Gastroesophageal sphincter (tissue), 4 donors: ENCODE results near the gene TTC9B. TPM values are rescaled to one million over a fixed set of nuclear protein-coding genes. Genes with fewer than 3 reads are reported as not detected.

Source experiments
- ATAC-seq: fragments of 150-250 bp; one replicate; pipeline ENCODE4 v1.9.1; 2016; ENCODE audit warnings: mild to moderate bottlenecking, moderate library complexity
- H3K27ac ChIP-seq, 4 donors: fragments of 200-600 bp; sonication (generic) in 3 of 4; 1 replicate in 3 of 4; 2 replicates in 1 of 4; pipeline ENCODE4 v1.5.1; 2016 to 2019
- H3K27me3 ChIP-seq: fragments of 200-600 bp; sonication (generic); one replicate; pipeline ENCODE4 v1.5.1; 2019
- H3K36me3 ChIP-seq, 2 donors: fragments of 200-600 bp; sonication (generic); one replicate each; pipeline ENCODE4 v1.5.1; 2019; ENCODE audit warnings: control low read depth in 1 of 2
- H3K4me1 ChIP-seq, 3 donors: fragments of 200-600 bp; sonication (generic); 1 replicate in 2 of 3; 2 replicates in 1 of 3; pipeline ENCODE4 v1.5.1; 2016 to 2019; ENCODE audit warnings: control low read depth in 2 of 3
- H3K4me3 ChIP-seq, 2 donors: fragments of 200-600 bp; sonication (generic); one replicate each; pipeline ENCODE4 v1.5.1; 2019; ENCODE audit warnings: mild to moderate bottlenecking in 1 of 2, moderate library complexity in 1 of 2
- H3K9me3 ChIP-seq, 3 donors: fragments of 200-600 bp; sonication (generic); one replicate each; pipeline ENCODE4 v1.5.1; 2017 to 2019; ENCODE audit warnings: control low read depth in 2 of 3
- EP300 ChIP-seq: sonication (generic); formaldehyde crosslinking; IDR thresholded peaks from one replicate; pipeline ENCODE4 v1.6.1; 2017; ENCODE audit warnings: antibody characterized with exemption, mild to moderate bottlenecking
- POLR2A ChIP-seq, 2 donors: fragments of 450-650 bp; IDR thresholded peaks; one replicate each; pipeline ENCODE4 v1.6.1; 2017; ENCODE audit warnings: antibody characterized with exemption in 2 of 2, mild to moderate bottlenecking in 2 of 2, moderate library complexity in 1 of 2
- POLR2AphosphoS5 ChIP-seq: sonication (generic); formaldehyde crosslinking; IDR thresholded peaks from one replicate; pipeline ENCODE4 v1.6.1; 2017; ENCODE audit warnings: antibody characterized with exemption
- WGBS, 2 donors: methylation state at CpG; one replicate each; pipeline ENCODE4 v1.1.5; 2018; ENCODE audit warnings: low coverage in 1 of 2; 5-methylcytosine and 5-hydroxymethylcytosine counted together
- total RNA-seq, 4 donors: library from RNA; depleted of rRNA; stranded (reverse); fragments of >200 nt; gene quantifications; one replicate each; pipeline ENCODE4 v1.1.0, GENCODE V29; 2016
- TF ChIP-seq, protein P1 (sequence below), 4 experiments: fragments of 200-600 bp in 2 of 4; fragments of 450-650 bp in 2 of 4; sonication (generic) in 1 of 4; IDR thresholded peaks; one replicate each; pipeline ENCODE4 v1.5.1; 2017 to 2019; ENCODE audit warnings: antibody characterized with exemption in 4 of 4, mild to moderate bottlenecking in 2 of 4, moderate library complexity in 2 of 4

TTC9B gene
- total RNA-seq, 4 donors from 2014 or later, result not detected

DNA sequence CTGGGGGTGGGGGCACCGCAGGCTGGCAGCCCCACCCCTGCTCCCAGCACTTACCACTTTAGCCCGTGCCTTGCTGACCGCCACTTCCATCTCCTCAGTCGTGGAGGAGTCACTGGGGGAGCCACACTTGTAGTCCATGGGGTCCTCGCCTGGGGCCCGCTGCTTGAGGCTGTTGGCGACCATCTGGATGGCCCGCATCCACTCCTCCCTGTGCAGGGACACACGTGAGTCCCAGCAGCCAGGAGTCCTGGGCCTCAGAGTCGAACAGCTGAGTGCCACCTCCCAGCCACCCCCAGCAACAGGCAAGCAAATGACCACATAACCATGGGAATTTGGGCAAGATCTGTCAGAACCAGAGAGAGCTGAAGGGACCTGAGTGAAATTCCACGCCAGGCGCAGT is 24.3 kb upstream of the TTC9B start:
- Histone ChIP-seq H3K27me3 (no peaks in the 10 kb centered on the region), H3K36me3 (peaks cover 0 to 57% of the 10 kb centered on the region in 2 donors), H3K9me3 (no peaks in the 10 kb centered on the region), H3K4me3 (no peak overlapping the region), H3K4me1 (peaks cover 0 to 54% (median 21%) of the 10 kb centered on the region in 3 donors), H3K27ac (peak overlapping the region in 3 of 4 donors; percentile 55 to 63 (median 62))
- 100% methylated on average over 2 of the region's 12 CpGs; no CpG with 5 or more reads in 1 of the 2 donors for WGBS, 2 donors
- ATAC-seq, result no peak
- TF ChIP-seq POLR2AphosphoS5, result no peak
- TF ChIP-seq EP300, result no peak
- TF ChIP-seq, protein P1, sequence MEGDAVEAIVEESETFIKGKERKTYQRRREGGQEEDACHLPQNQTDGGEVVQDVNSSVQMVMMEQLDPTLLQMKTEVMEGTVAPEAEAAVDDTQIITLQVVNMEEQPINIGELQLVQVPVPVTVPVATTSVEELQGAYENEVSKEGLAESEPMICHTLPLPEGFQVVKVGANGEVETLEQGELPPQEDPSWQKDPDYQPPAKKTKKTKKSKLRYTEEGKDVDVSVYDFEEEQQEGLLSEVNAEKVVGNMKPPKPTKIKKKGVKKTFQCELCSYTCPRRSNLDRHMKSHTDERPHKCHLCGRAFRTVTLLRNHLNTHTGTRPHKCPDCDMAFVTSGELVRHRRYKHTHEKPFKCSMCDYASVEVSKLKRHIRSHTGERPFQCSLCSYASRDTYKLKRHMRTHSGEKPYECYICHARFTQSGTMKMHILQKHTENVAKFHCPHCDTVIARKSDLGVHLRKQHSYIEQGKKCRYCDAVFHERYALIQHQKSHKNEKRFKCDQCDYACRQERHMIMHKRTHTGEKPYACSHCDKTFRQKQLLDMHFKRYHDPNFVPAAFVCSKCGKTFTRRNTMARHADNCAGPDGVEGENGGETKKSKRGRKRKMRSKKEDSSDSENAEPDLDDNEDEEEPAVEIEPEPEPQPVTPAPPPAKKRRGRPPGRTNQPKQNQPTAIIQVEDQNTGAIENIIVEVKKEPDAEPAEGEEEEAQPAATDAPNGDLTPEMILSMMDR (IDR thresholded peaks at IDR 0.05), result no peak

DNA sequence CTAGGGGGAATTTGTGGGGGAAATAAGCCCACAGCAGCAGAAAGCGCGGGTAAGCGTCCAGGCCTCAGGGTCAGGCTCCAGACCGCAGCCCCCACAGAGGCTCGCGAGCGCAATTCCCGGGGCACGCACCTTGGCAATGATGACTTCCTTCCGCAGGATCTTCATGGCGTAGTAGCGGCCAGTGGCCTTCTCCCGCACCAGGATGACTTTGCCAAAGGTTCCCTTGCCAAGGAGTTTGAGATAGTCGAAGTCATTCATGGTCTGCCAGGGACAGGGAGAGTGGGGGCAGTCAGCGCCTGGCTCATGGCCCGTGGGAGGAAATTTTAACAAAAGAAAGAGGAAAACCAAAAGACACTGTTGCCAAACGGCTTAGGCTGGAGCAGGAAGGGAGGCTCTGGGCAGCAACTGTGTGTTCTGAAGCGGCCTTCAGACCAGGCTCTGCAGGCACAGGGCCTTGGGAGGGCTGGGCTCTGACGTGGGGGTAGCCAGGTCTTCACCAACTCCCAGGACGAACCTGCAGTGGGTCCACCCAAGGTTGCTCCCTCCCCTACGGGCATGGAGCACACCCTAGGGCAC is 23.7 kb upstream of the TTC9B start:
- WGBS, 2 donors, result 60% methylated on average over 5 of the region's 21 CpGs; no CpG with 5 or more reads in 1 of the 2 donors
- H3K9me3 ChIP-seq, result no peaks in the 10 kb centered on the region
- peaks cover 0 to 61% of the 10 kb centered on the region in 2 donors for H3K36me3 ChIP-seq
- TF ChIP-seq, protein P1 (IDR thresholded peaks at IDR 0.05), result no peak
- peak; percentile 33 for TF ChIP-seq POLR2AphosphoS5
- H3K27me3 ChIP-seq, result no peaks in the 10 kb centered on the region
- H3K27ac ChIP-seq, result peak overlapping the region in 3 of 4 donors; percentile 55 to 63 (median 62)
- H3K4me3 ChIP-seq, result no peak overlapping the region
- peaks cover 0 to 52% (median 21%) of the 10 kb centered on the region in 3 donors for H3K4me1 ChIP-seq
- peak; percentile 72 for ATAC-seq

DNA sequence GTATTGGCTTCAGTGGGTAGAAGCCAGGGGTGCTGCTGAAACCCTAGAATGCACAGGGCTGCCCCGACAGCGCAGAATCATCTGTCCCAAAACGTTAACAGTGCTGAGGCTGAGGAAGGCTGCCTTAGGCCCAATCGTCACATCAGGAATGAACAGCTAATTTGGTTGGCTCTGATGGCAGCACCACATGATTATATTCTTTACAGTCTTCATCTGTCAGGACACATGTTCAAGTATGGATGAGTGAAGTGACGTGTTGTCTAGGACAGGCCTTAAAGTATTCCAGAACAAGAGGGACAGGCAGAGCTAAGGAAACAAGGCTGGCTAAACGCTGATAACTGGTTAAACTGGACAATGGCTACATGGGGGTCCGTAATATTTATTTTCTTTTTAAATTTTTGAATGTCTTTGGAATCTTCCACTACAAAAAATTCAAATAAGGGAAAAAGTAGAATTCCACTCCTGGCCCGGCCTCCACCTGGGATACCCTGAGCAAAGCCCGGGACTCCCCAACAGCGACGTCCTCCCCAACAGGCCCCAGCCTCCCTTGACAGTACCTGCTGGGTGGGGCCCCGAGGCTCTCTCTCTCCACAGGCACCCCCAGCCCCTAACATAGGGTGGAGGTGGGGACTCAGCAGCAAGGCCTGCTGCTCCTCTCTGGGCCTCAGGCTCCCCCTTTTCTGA is 23.1 kb upstream of the TTC9B start:
- Histone ChIP-seq H3K27me3 (no peaks in the 10 kb centered on the region), H3K4me1 (peaks cover 0 to 51% (median 21%) of the 10 kb centered on the region in 3 donors), H3K36me3 (peaks cover 0 to 63% of the 10 kb centered on the region in 2 donors), H3K9me3 (no peaks in the 10 kb centered on the region), H3K4me3 (no peak overlapping the region), H3K27ac (peak overlapping the region in 2 of 4 donors; percentile 55 to 63)
- 71 to 87% methylated on average over 5 to 6 of the region's 12 CpGs for WGBS, 2 donors
- TF ChIP-seq POLR2AphosphoS5, result no peak
- TF ChIP-seq, protein P1 (IDR thresholded peaks at IDR 0.05), result no peak
- TF ChIP-seq EP300, result no peak
- TF ChIP-seq POLR2A (IDR thresholded peaks at IDR 0.05), result no peak
- ATAC-seq, result no peak

DNA sequence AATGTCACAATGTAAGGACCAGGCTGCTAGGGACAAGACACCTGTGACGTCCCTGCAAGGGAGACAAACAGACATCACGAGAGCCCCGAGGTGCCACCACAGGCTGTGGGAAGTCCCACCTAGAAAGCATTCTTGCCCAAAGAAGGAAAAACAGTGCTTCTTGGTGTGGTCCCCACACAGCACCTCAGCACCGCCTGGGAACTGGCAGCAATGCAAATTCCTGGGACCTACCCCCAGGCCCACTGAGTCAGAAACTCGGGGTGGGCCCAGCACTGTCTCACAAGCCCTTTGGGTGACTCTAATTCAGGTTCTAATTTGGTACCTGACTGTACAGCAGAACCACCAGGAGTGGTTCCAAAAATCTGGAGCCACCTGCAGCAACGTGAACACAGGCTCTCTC is 22.1 kb upstream of the TTC9B start:
- Histone ChIP-seq H3K27me3 (no peaks in the 10 kb centered on the region), H3K27ac (no peak overlapping the region), H3K4me3 (no peak overlapping the region), H3K4me1 (peaks cover 0 to 42% (median 17%) of the 10 kb centered on the region in 3 donors), H3K9me3 (no peaks in the 10 kb centered on the region), H3K36me3 (peaks cover 0 to 73% of the 10 kb centered on the region in 2 donors)
- no peak for ATAC-seq
- TF ChIP-seq, protein P1 (IDR thresholded peaks at IDR 0.05), result no peak
- TF ChIP-seq POLR2A (IDR thresholded peaks at IDR 0.05) (no peak), POLR2AphosphoS5 (no peak), EP300 (no peak)
- WGBS, 2 donors, result 100% methylated on average over 1 of the region's 6 CpGs; no CpG with 5 or more reads in 1 of the 2 donors
